IMR-90 (cell line): ENCODE data around the gene CENPA.

Experiments used
- BHLHE40 ChIP-seq: fragments of 150-350 bp; IDR thresholded peaks from 2 replicates; pipeline ENCODE4 v1.6.1; 2016; ENCODE audit warnings: mild to moderate bottlenecking, low read depth, low read length
- CEBPB ChIP-seq: IDR thresholded peaks from 2 replicates; pipeline ENCODE4 v1.6.1; 2012; ENCODE audit warnings: low read depth, low read length, improper control_type of control experiment
- CTCF ChIP-seq: conservative IDR thresholded peaks from 2 replicates; pipeline ENCODE4 v1.5.1; 2012; ENCODE audit warnings: mild to moderate bottlenecking, low read depth, low read length, improper control_type of control experiment
- POLR2A ChIP-seq: IDR thresholded peaks from 2 replicates; pipeline ENCODE4 v1.6.1; 2012; ENCODE audit warnings: mild to moderate bottlenecking, low read depth, low read length
- RAD21 ChIP-seq: IDR thresholded peaks from 2 replicates; pipeline ENCODE4 v1.6.1; 2012; ENCODE audit warnings: low read length, improper control_type of control experiment
- RCOR1 ChIP-seq: IDR thresholded peaks from 2 replicates; pipeline ENCODE4 v1.6.1; 2012; ENCODE audit warnings: mild to moderate bottlenecking, low read length, improper control_type of control experiment; ENCODE audit not compliant: insufficient replicate concordance
- SMC3 ChIP-seq: fragments of 150-350 bp; IDR thresholded peaks from 2 replicates; pipeline ENCODE4 v1.6.1; 2016; ENCODE audit warnings: low read depth, mild to moderate bottlenecking, antibody characterized with exemption, low read length, moderate library complexity
- USF2 ChIP-seq: fragments of 150-350 bp; IDR thresholded peaks from 2 replicates; pipeline ENCODE4 v1.6.1; 2017; ENCODE audit warnings: mild to moderate bottlenecking, antibody characterized with exemption, low read length, low read depth

- TF ChIP-seq CTCF (no peak), POLR2A (no peak), CEBPB (no peak), USF2 (no peak), RAD21 (no peak), BHLHE40 (no peak), RCOR1 (no peak), SMC3 (no peak)
These were observed 18.7 kb upstream of the CENPA start for GRCh38 chr2:26767129-26767528.
